GM06990 (cell line): ENCODE data around the gene ATP7B.

Source experiments
- DNase-seq: peaks from one replicate; pipeline ENCODE4 v3.0.0-alpha.2; 2011; ENCODE audit not compliant: insufficient read length; ENCODE audit errors: extremely low read depth
- H3K27me3 ChIP-seq: replicated peaks from 2 replicates; pipeline ENCODE4 v1.6.0; 2011; ENCODE audit warnings: low read length; ENCODE audit not compliant: control insufficient read depth, insufficient read depth
- H3K36me3 ChIP-seq: 2 replicates; pipeline ENCODE4 v1.5.1; 2011; ENCODE audit warnings: low read length; ENCODE audit not compliant: control insufficient read depth, insufficient read depth
- H3K4me3 ChIP-seq: replicated peaks from 2 replicates; pipeline ENCODE4 v1.5.1; 2011; ENCODE audit warnings: low read depth, mild to moderate bottlenecking, control low read depth, low read length
- CTCF ChIP-seq: IDR thresholded peaks from 2 replicates; pipeline ENCODE4 v1.5.1; 2011; ENCODE audit warnings: low read length, control low read depth, mild to moderate bottlenecking, inconsistent platforms; ENCODE audit not compliant: insufficient read depth, poor library complexity, severe bottlenecking

The ATP7B gene

GRCh38 chr13:52010890-52011631 lies at the start of gene ATP7B:
Gene ATP7B, minus strand, starts transcription at chr13:52011450. Its CDS starts 113 bp downstream, at chr13:52011337.
- Histone ChIP-seq H3K27me3 (peaks cover 1% of the 10 kb centered on the region), H3K36me3 (no peaks in the 10 kb centered on the region), H3K4me3 (peak within 1 kb of the TSS; percentile 98)
- DNase-seq: peak; percentile 20
- no peak for TF ChIP-seq CTCF

GRCh38 chr13:52053460-52053859 lies 42.2 kb upstream of the ATP7B start:
- no peak for TF ChIP-seq CTCF
- DNase-seq: no peak
- H3K36me3 ChIP-seq: no peaks in the 10 kb centered on the region
- no peak overlapping the region for H3K4me3 ChIP-seq
- H3K27me3 ChIP-seq: no peaks in the 10 kb centered on the region

GRCh38 chr13:52051400-52051799 lies 40.1 kb upstream of the ATP7B start:
- Histone ChIP-seq H3K36me3 (no peaks in the 10 kb centered on the region), H3K4me3 (no peak overlapping the region), H3K27me3 (no peaks in the 10 kb centered on the region)
- no peak for TF ChIP-seq CTCF
- DNase-seq: no peak

GRCh38 chr13:52048516-52048915 lies 37.3 kb upstream of the ATP7B start:
- Histone ChIP-seq H3K36me3 (no peaks in the 10 kb centered on the region), H3K4me3 (no peak overlapping the region), H3K27me3 (no peaks in the 10 kb centered on the region)
- DNase-seq: no peak
- no peak for TF ChIP-seq CTCF

GRCh38 chr13:52047463-52047862 lies 36.2 kb upstream of the ATP7B start:
- no peak for TF ChIP-seq CTCF

More at GRCh38 chr13:52047463-52047862, 36.2 kb upstream of the ATP7B start:
- H3K27me3 ChIP-seq: no peaks in the 10 kb centered on the region
- DNase-seq: no peak
- no peak overlapping the region for H3K4me3 ChIP-seq
- no peaks in the 10 kb centered on the region for H3K36me3 ChIP-seq
